Endothelial cell of umbilical vein (primary cell): Measurements from ENCODE around the gene BDH1. TPM values are rescaled to one million over a fixed set of nuclear protein-coding genes. Genes with fewer than 3 reads are reported as not detected.

Experiments
- BruUV-seq: library from RNA; stranded (reverse); fragments of 400-500 nt; replicated peaks from 2 replicates; lab custom pipeline; 2021; lab: Mats Ljungman, UMichigan
- CTCF ChIA-PET: fragments of 300-600, 350-600 bp; sonication (Branson Sonifier 250); formaldehyde crosslinking; loops from one replicate; lab custom pipeline; 2021; ENCODE audit warnings: antibody characterized with exemption, inconsistent platforms; lab: Charles Lee
- POLR2A ChIA-PET: fragments of 300-600, 350-600 bp; sonication (Branson Sonifier 250); formaldehyde crosslinking; loops from one replicate; lab custom pipeline; 2021; ENCODE audit warnings: antibody characterized with exemption, inconsistent platforms; lab: Charles Lee
- DNase-seq: peaks from one replicate; pipeline ENCODE4 v3.0.0-alpha.2; 2011; ENCODE audit warnings: low read depth, low spot score
- FAIRE-seq: peaks from 2 replicates; lab custom pipeline; 2011; peaks lifted over from hg19 to GRCh38; lab: Jason Lieb, UNC
- H2AFZ ChIP-seq: 2 replicates; pipeline ENCODE4 v1.6.0; 2012; ENCODE audit warnings: low read depth, low read length, control low read depth, inconsistent platforms
- H3K27ac ChIP-seq: 2 replicates; pipeline ENCODE4 v1.5.1; 2011; ENCODE audit warnings: low read depth, mild to moderate bottlenecking, control low read depth, low read length, moderate library complexity; ENCODE audit not compliant: insufficient read depth
- H3K27me3 ChIP-seq, 2 experiments: 2 replicates each; pipeline versions ENCODE4 v1.6.0 to v1.6.1; 2011; ENCODE audit warnings: low read length in 2 of 2, mixed read lengths in 1 of 2; ENCODE audit not compliant: control insufficient read depth in 2 of 2, insufficient read depth in 2 of 2
- H3K36me3 ChIP-seq, 2 experiments: 2 replicates in 1 of 2; 3 replicates in 1 of 2; pipeline ENCODE4 v1.5.1; 2011; ENCODE audit warnings: low read length in 2 of 2, mild to moderate bottlenecking in 1 of 2, moderate library complexity in 1 of 2; ENCODE audit not compliant: control insufficient read depth in 2 of 2, insufficient read depth in 2 of 2; ENCODE audit errors: extremely low read depth in 1 of 2
- H3K4me1 ChIP-seq: 3 replicates; pipeline ENCODE4 v1.5.1; 2011; ENCODE audit warnings: mild to moderate bottlenecking, low read length; ENCODE audit not compliant: control insufficient read depth, insufficient read depth; ENCODE audit errors: extremely low read depth
- H3K4me2 ChIP-seq: 2 replicates; pipeline ENCODE4 v1.6.1; 2011; ENCODE audit warnings: low read length, control low read depth, mixed read lengths; ENCODE audit not compliant: insufficient read depth
- H3K4me3 ChIP-seq, 3 experiments: fragments of 200-600 bp in 1 of 3; sonication (generic), shearing (Covaris generic) in 1 of 3; replicated peaks in 1 of 3; 2 replicates each; pipeline ENCODE4 v1.5.1; 2011 to 2016; ENCODE audit warnings: control low read depth in 3 of 3, low read length in 3 of 3, mild to moderate bottlenecking in 2 of 3, inconsistent platforms in 1 of 3, low read depth in 1 of 3, moderate library complexity in 1 of 3; ENCODE audit not compliant: insufficient read depth in 1 of 3
- H3K79me2 ChIP-seq: 2 replicates; pipeline ENCODE4 v1.6.0; 2012; ENCODE audit warnings: low read length, inconsistent platforms; ENCODE audit not compliant: control insufficient read depth, insufficient read depth
- H3K9ac ChIP-seq: replicated peaks from 2 replicates; pipeline ENCODE3; 2011; ENCODE audit warnings: low read length, control low read depth; ENCODE audit not compliant: insufficient read depth; ENCODE audit errors: extremely low read depth
- H3K9me1 ChIP-seq: replicated peaks from 3 replicates; pipeline ENCODE4 v1.6.0; 2011; ENCODE audit warnings: mild to moderate bottlenecking, low read length; ENCODE audit not compliant: control insufficient read depth, insufficient read depth; ENCODE audit errors: extremely low read depth
- H3K9me3 ChIP-seq: replicated peaks from 2 replicates; pipeline ENCODE4 v1.5.1; 2012; ENCODE audit warnings: low read length, inconsistent platforms; ENCODE audit not compliant: control insufficient read depth, insufficient read depth
- H4K20me1 ChIP-seq: replicated peaks from 2 replicates; pipeline ENCODE3; 2011; ENCODE audit warnings: mild to moderate bottlenecking, low read length; ENCODE audit not compliant: control insufficient read depth, insufficient read depth; ENCODE audit errors: extremely low read depth
- EZH2 ChIP-seq: IDR thresholded peaks from 2 replicates; pipeline ENCODE4 v1.6.1; 2012; ENCODE audit warnings: borderline replicate concordance, low read depth, mild to moderate bottlenecking, moderate library complexity, low read length, inconsistent platforms; ENCODE audit not compliant: severe bottlenecking
- FOS ChIP-seq: IDR thresholded peaks from 2 replicates; pipeline ENCODE4 v1.6.1; 2011; ENCODE audit warnings: mild to moderate bottlenecking, low read length, moderate library complexity, borderline replicate concordance; ENCODE audit not compliant: insufficient read depth
- GATA2 ChIP-seq: IDR thresholded peaks from 2 replicates; pipeline ENCODE4 v1.7.0; 2011; ENCODE audit warnings: low read depth, mild to moderate bottlenecking, moderate library complexity, mixed read lengths, low read length; ENCODE audit not compliant: insufficient read length, insufficient read depth
- JUN ChIP-seq: IDR thresholded peaks from 2 replicates; pipeline ENCODE4 v1.6.1; 2011; ENCODE audit warnings: borderline replicate concordance, low read depth; ENCODE audit not compliant: insufficient read length, insufficient read depth
- MYC ChIP-seq: IDR thresholded peaks from one replicate; pipeline ENCODE4 v1.6.1; 2011; ENCODE audit warnings: mild to moderate bottlenecking, low read depth, low read length
- POLR2A ChIP-seq: IDR thresholded peaks from 2 replicates; pipeline ENCODE4 v1.6.1; 2012; ENCODE audit warnings: low read depth, mild to moderate bottlenecking, control low read depth, low read length
- POLR2AphosphoS5 ChIP-seq: IDR thresholded peaks from 2 replicates; pipeline ENCODE4 v1.6.1; 2012; ENCODE audit warnings: low read depth, mild to moderate bottlenecking, control low read depth, low read length, moderate library complexity; ENCODE audit not compliant: insufficient read depth
- dilution Hi-C: fragments of 300-500 bp; cut with MboI; formaldehyde crosslinking; loops from one replicate; pipeline ENCODE4 v1.15.0; 2019; ENCODE audit warnings: low sequenced_read_pairs; ENCODE audit not compliant: extremely low pct_ligation_motif_present
- intact Hi-C: fragments of 100-400 bp; cut with micrococcal nuclease; formaldehyde crosslinking; loops from one replicate; pipeline ENCODE4 v1.10.0; 2022
- polyA plus RNA-seq, 4 experiments: library from polyadenylated mRNA; depleted of rRNA in 3 of 4; stranded (reverse) in 3 of 4; unstranded in 1 of 4; fragments of >200 nt; gene quantifications; 2 replicates each; pipeline versions ENCODE4 v1.2.1 to v1.2.3, GENCODE V29; 2011 to 2012; ENCODE audit warnings: missing spikeins in 1 of 4
- total RNA-seq: library from RNA; stranded (reverse); gene quantifications from 2 replicates; pipeline ENCODE4 v1.2.3, GENCODE V29; 2021
- TF ChIP-seq, protein P1 (sequence below): IDR thresholded peaks from 2 replicates; pipeline ENCODE4 v1.6.1; 2011; ENCODE audit not compliant: insufficient read depth, insufficient read length
- TF ChIP-seq, protein P2 (sequence below), 2 donors: IDR thresholded peaks; 1 replicate in 1 of 2; 2 replicates in 1 of 2; pipeline ENCODE4 v1.5.1; 2011; ENCODE audit warnings: low read length in 2 of 2, mild to moderate bottlenecking in 2 of 2, moderate library complexity in 2 of 2, control low read depth in 1 of 2, inconsistent platforms in 1 of 2, low read depth in 1 of 2; ENCODE audit not compliant: insufficient read depth in 1 of 2; ENCODE audit errors: extremely low read depth in 1 of 2

The BDH1 gene
- total and polyA plus RNA-seq, 2 donors (not counting 3 experiments of a cell fraction or from before 2014, with no cell fraction given) = 6.9 to 12.2 TPM

DNA sequence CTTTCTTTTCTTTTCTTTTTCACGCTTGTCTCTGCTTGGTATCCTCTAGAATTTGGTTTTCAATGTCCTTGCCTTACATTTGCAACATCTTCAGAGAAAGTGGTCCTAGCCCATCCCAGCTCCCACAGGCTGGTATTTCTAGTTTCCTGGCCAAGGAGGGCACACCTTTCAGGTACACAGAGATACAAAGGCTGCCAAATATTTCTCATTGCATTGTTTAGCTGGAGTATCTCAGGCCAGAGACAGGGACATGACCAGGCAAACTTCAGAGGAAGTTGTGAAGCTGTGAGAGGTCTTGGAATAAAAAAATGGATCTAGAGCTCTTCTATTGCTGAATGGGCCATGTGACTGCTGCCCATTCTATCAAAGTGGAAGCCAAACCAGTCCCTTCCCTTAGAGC, 68.9 kb downstream of the BDH1 start:
- no peak overlapping the region for H3K4me2 ChIP-seq
- H3K9ac ChIP-seq = no peak overlapping the region
- POLR2A ChIA-PET = interaction anchor here (1.1 kb wide), 1 partner anchor 8 kb away, joined by 3 read pairs; no protein-coding TSS in a partner anchor
- BruUV-seq = no TSS peak
- FAIRE-seq (no peak), DNase-seq (no peak)
- H3K27me3 ChIP-seq = no peaks in the 10 kb centered on the region
- no peaks in the 10 kb centered on the region for H3K79me2 ChIP-seq
- no peaks in the 10 kb centered on the region for H4K20me1 ChIP-seq
- TF ChIP-seq, protein P1, sequence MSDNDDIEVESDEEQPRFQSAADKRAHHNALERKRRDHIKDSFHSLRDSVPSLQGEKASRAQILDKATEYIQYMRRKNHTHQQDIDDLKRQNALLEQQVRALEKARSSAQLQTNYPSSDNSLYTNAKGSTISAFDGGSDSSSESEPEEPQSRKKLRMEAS = no peak
- TF ChIP-seq POLR2AphosphoS5 = no peak
- no peak for TF ChIP-seq FOS
- TF ChIP-seq, protein P2, sequence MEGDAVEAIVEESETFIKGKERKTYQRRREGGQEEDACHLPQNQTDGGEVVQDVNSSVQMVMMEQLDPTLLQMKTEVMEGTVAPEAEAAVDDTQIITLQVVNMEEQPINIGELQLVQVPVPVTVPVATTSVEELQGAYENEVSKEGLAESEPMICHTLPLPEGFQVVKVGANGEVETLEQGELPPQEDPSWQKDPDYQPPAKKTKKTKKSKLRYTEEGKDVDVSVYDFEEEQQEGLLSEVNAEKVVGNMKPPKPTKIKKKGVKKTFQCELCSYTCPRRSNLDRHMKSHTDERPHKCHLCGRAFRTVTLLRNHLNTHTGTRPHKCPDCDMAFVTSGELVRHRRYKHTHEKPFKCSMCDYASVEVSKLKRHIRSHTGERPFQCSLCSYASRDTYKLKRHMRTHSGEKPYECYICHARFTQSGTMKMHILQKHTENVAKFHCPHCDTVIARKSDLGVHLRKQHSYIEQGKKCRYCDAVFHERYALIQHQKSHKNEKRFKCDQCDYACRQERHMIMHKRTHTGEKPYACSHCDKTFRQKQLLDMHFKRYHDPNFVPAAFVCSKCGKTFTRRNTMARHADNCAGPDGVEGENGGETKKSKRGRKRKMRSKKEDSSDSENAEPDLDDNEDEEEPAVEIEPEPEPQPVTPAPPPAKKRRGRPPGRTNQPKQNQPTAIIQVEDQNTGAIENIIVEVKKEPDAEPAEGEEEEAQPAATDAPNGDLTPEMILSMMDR (IDR thresholded peaks at IDR 0.05; ENCODE audit: extremely low read depth in 1 of 2, insufficient read depth in 1 of 2, low read depth in 1 of 2, low read length in 2 of 2) = no peak
- TF ChIP-seq EZH2 = no peak
- TF ChIP-seq JUN = no peak
- TF ChIP-seq MYC = no peak
- TF ChIP-seq POLR2A = no peak
- TF ChIP-seq GATA2 = no peak
- dilution Hi-C loops = no loop called here
- no peak overlapping the region for H2AFZ ChIP-seq
- H3K9me1 ChIP-seq = no peaks in the 10 kb centered on the region
- no peaks in the 10 kb centered on the region for H3K36me3 ChIP-seq
- H3K4me3 ChIP-seq = no peak overlapping the region
- intact Hi-C loops = no loop called here
- peak overlapping the region; percentile 87 for H3K27ac ChIP-seq
- H3K4me1 ChIP-seq = peaks cover 46% of the 10 kb centered on the region
- CTCF ChIA-PET = interaction anchor here (1.4 to 2.8 kb wide), 3 partner anchors 15 to 230 kb away, joined by 4 to 17 read pairs (median 17); no protein-coding TSS in a partner anchor
- H3K9me3 ChIP-seq = no peaks in the 10 kb centered on the region
